HUDEP-2 (cell line): ENCODE measurements around the gene UNC93B1.
A peak's percentile ranks its signal among the peaks of the same experiment; 100 is the strongest.
"Not testable (repeated sequence)": the region's sequence is repeated elsewhere in the genome, so short reads cannot be mapped to it uniquely, and the experiment has no call there.

Experiments used
- DNase-seq, 76 experiments: peaks; one replicate each; lab custom pipeline; 2025; ENCODE audit not compliant: unreplicated experiment in 76 of 76; lab: John Stamatoyannopoulos, UW

The UNC93B1 gene

DNA sequence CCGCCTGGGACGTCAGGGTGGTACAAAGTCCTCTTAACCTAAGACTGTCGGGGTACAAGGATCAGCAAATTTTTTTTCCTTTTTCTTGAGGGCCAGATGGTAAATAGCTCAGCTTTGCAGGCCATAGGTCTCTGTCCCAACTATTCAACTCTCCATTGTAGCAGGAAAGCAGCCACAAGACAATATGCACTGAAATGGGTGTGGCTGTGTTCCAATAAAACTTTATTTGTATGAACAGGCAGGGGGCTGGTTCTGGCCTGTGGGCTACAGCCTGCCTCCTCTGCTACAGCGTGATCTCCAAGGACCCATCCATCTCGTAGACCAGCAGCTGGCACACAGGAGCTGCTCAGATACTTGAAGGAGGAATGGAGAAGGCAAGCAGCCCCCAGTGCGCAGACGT lies 56.1 kb downstream of the UNC93B1 start:
- DNase-seq = not testable (repeated sequence)

DNA sequence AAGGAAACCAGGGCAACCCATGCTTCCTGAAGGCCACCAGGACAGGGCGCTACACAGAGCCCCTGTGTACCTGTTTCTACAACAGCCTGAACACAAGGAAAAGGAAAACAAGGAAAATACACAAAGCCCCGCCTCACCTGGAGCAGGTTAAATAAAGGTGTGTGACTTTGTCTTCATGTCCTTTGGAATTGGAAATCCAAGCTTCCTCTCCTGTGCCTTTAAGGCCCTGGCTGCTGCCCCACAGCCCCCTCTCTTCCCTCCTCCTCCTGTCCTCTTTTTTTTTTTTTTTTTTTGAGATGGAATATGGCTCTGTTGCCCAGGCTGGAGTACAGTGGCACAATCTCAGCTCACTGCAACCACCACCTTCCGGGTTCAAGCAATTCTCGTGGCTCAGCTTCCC lies 57.5 kb downstream of the UNC93B1 start:
- not testable (repeated sequence) for DNase-seq

DNA sequence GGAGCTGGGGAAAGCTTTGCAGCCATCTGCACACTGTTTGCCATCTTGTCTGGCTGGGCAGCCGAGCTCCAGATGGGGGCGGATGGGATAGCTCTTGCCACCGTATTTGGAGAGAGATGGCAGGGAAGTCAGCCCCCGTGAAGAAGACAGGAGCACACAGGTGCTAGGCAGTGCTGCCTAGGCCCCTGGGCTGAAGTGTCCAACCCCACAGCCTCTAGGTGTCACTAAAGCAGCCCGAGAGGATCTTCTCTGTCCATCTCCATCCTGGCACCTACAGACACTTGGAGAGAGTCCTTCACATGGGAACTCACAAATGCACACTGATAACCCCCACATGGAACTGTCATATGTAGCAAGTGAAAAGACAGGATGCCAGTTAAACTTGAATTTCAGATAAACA lies 60.5 kb downstream of the UNC93B1 start:
- DNase-seq = peak in 1 of 76 experiments; percentile 5
